Dermis blood vessel endothelial cell (primary cell): ENCODE data around the gene MMP2. TPM values are rescaled to one million over a fixed set of nuclear protein-coding genes. Genes with fewer than 3 reads are reported as not detected.

Source experiments
- DNase-seq: peaks from one replicate; pipeline ENCODE4 v3.0.0; 2010
- total RNA-seq: library from RNA; depleted of rRNA; stranded (reverse); fragments of >200 nt; gene quantifications from 2 replicates; pipeline ENCODE4 v1.2.3, GENCODE V29; 2014

MMP2 gene
- total RNA-seq, 1 donor from 2014 or later: 16.7 TPM

GRCh38 chr16:55521792-55522191 is 42.8 kb downstream of the MMP2 start:
- no peak for DNase-seq

- DNase-seq: peak; percentile 88
These were observed 47.4 kb downstream of the MMP2 start for GRCh38 chr16:55526441-55526840.

- DNase-seq: no peak
These were observed 48.9 kb downstream of the MMP2 start for GRCh38 chr16:55527885-55528284.

- DNase-seq: peak; percentile 83
These were observed 50.0 kb downstream of the MMP2 start for GRCh38 chr16:55529018-55529417.

GRCh38 chr16:55530316-55530856 is 51.4 kb downstream of the MMP2 start:
- no peak for DNase-seq

GRCh38 chr16:55532227-55532626 is 53.2 kb downstream of the MMP2 start:
- DNase-seq: no peak

GRCh38 chr16:55534756-55535155 is 55.8 kb downstream of the MMP2 start:
- DNase-seq: no peak

GRCh38 chr16:55539049-55539448 is 60.1 kb downstream of the MMP2 start:
- no peak for DNase-seq

GRCh38 chr16:55539488-55539887 is 60.5 kb downstream of the MMP2 start:
- no peak for DNase-seq

GRCh38 chr16:55540221-55540620 is 61.2 kb downstream of the MMP2 start:
- no peak for DNase-seq

GRCh38 chr16:55542459-55543082 is 63.6 kb downstream of the MMP2 start:
- peak; percentile 58 for DNase-seq

- peak; percentile 55 for DNase-seq
These were observed 64.5 kb downstream of the MMP2 start for GRCh38 chr16:55543472-55543871.

- peak; percentile 68 for DNase-seq
These were observed 73.6 kb downstream of the MMP2 start for GRCh38 chr16:55552621-55553020.

GRCh38 chr16:55555436-55555835 is 76.4 kb downstream of the MMP2 start:
- DNase-seq: no peak

Other genes starting within 250 kb of the MMP2 start
- gene IRX6, start 155.0 kb upstream of the MMP2 start, total RNA-seq: not detected in 2 replicates
- gene LPCAT2, start 29.9 kb downstream of the MMP2 start, total RNA-seq: 23.9 and 37.6 TPM in 2 replicates
- gene CAPNS2, start 87.5 kb downstream of the MMP2 start, total RNA-seq: 0.70 and 1.7 TPM in 2 replicates
- not detected in 2 replicates for gene SLC6A2, start 176.8 kb downstream of the MMP2 start, total RNA-seq